ENCODE results near the gene NUFIP2. TPM values are rescaled to one million over a fixed set of nuclear protein-coding genes. Genes with fewer than 3 reads are reported as not detected.

The NUFIP2 gene
- total RNA-seq, 1 experiment from 2014 or later, result 28.4 TPM

Other genes with a start within 250 kb of the NUFIP2 start
- gene MYO18A, start 113.8 kb downstream of the NUFIP2 start, total RNA-seq (2014; rRNA removed; shearing (Covaris generic)), result 8.4 and 10.1 TPM in 2 replicates
- not detected in 2 replicates for gene CRYBA1, start 47.3 kb downstream of the NUFIP2 start, total RNA-seq (2014; rRNA removed; shearing (Covaris generic))
- 16.0 and 23.9 TPM in 2 replicates for gene TAOK1, start 96.2 kb upstream of the NUFIP2 start, total RNA-seq (2014; rRNA removed; shearing (Covaris generic))

All from H4 (cell line).